PFSK-1 (cell line): Measurements from ENCODE around the gene SLC7A6OS.

Experiments used
- FOXP2 ChIP-seq: optimal IDR thresholded peaks from 2 replicates; pipeline ENCODE3; 2011; ENCODE audit warnings: borderline replicate concordance, control low read depth, inconsistent platforms; ENCODE audit not compliant: insufficient read depth; ENCODE audit errors: extremely low read length, extremely low read depth
- POLR2AphosphoS5 ChIP-seq: IDR thresholded peaks from 2 replicates; pipeline ENCODE4 v1.6.1; 2012; ENCODE audit warnings: low read depth, mild to moderate bottlenecking, control low read depth, low read length, moderate library complexity
- SIN3A ChIP-seq: IDR thresholded peaks from 2 replicates; pipeline ENCODE4 v1.6.1; 2012; ENCODE audit warnings: mild to moderate bottlenecking, low read length, moderate library complexity, borderline replicate concordance; ENCODE audit not compliant: insufficient read depth
- TAF1 ChIP-seq: IDR thresholded peaks from 2 replicates; pipeline ENCODE4 v1.6.1; 2012; ENCODE audit warnings: low read length, control low read depth, borderline replicate concordance; ENCODE audit not compliant: insufficient read depth
- TF ChIP-seq, protein P1 (sequence below), 2 experiments: IDR thresholded peaks; 2 replicates each; pipeline versions ENCODE4 v1.6.1 to v1.8.0; 2011 to 2012; ENCODE audit warnings: low read depth in 2 of 2, low read length in 2 of 2, control low read depth in 1 of 2, inconsistent platforms in 1 of 2, mild to moderate bottlenecking in 1 of 2, moderate library complexity in 1 of 2; ENCODE audit not compliant: insufficient read depth in 1 of 2

DNA sequence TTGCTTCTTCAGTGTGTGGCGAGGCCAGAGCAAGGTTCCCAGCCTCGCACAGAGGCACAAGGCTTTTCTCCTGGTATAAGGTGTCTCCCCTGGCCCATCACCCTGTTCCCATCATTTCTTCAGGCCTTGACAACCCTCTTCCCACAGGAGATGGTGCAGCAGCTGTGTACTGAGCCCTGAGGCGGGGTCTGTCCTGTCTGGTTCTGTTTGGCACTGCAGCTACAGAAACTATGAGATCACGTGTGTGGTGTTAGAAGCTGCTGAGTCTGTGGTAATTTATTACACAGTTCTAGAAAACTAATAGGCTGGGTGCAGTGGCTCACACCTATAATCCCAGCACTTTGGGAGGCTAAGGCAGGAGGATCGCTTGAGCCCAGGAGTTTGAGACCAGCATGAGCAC, 58.4 kb downstream of the SLC7A6OS start:
- TF ChIP-seq POLR2AphosphoS5 = no peak
- TF ChIP-seq, protein P1, sequence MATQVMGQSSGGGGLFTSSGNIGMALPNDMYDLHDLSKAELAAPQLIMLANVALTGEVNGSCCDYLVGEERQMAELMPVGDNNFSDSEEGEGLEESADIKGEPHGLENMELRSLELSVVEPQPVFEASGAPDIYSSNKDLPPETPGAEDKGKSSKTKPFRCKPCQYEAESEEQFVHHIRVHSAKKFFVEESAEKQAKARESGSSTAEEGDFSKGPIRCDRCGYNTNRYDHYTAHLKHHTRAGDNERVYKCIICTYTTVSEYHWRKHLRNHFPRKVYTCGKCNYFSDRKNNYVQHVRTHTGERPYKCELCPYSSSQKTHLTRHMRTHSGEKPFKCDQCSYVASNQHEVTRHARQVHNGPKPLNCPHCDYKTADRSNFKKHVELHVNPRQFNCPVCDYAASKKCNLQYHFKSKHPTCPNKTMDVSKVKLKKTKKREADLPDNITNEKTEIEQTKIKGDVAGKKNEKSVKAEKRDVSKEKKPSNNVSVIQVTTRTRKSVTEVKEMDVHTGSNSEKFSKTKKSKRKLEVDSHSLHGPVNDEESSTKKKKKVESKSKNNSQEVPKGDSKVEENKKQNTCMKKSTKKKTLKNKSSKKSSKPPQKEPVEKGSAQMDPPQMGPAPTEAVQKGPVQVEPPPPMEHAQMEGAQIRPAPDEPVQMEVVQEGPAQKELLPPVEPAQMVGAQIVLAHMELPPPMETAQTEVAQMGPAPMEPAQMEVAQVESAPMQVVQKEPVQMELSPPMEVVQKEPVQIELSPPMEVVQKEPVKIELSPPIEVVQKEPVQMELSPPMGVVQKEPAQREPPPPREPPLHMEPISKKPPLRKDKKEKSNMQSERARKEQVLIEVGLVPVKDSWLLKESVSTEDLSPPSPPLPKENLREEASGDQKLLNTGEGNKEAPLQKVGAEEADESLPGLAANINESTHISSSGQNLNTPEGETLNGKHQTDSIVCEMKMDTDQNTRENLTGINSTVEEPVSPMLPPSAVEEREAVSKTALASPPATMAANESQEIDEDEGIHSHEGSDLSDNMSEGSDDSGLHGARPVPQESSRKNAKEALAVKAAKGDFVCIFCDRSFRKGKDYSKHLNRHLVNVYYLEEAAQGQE (IDR thresholded peaks at IDR 0.05; ENCODE audit: insufficient read depth in 1 of 2, low read depth in 2 of 2, low read length in 2 of 2) = no peak
- no peak for TF ChIP-seq TAF1
- no peak for TF ChIP-seq SIN3A
- no peak for TF ChIP-seq FOXP2
